Keratinocyte (primary cell): ENCODE results near the gene SPEF1.

Experiments used
- EZH2 ChIP-seq: IDR thresholded peaks from one replicate; pipeline ENCODE4 v1.6.1; 2012; ENCODE audit warnings: inconsistent platforms, mild to moderate bottlenecking, low read length, moderate library complexity
- TF ChIP-seq, protein P1 (sequence below), 3 experiments: IDR thresholded peaks in 1 of 3; conservative IDR thresholded peaks in 1 of 3; optimal IDR thresholded peaks in 1 of 3; 2 replicates in 2 of 3; 3 replicates in 1 of 3; pipeline versions ENCODE3 to v1.5.1; 2011; ENCODE audit warnings: low read length in 3 of 3, mild to moderate bottlenecking in 3 of 3, moderate library complexity in 2 of 3, control low read depth in 1 of 3, inconsistent platforms in 1 of 3; ENCODE audit not compliant: insufficient read depth in 2 of 3; ENCODE audit errors: extremely low read depth in 1 of 3

- TF ChIP-seq EZH2, result no peak
- TF ChIP-seq, protein P1, sequence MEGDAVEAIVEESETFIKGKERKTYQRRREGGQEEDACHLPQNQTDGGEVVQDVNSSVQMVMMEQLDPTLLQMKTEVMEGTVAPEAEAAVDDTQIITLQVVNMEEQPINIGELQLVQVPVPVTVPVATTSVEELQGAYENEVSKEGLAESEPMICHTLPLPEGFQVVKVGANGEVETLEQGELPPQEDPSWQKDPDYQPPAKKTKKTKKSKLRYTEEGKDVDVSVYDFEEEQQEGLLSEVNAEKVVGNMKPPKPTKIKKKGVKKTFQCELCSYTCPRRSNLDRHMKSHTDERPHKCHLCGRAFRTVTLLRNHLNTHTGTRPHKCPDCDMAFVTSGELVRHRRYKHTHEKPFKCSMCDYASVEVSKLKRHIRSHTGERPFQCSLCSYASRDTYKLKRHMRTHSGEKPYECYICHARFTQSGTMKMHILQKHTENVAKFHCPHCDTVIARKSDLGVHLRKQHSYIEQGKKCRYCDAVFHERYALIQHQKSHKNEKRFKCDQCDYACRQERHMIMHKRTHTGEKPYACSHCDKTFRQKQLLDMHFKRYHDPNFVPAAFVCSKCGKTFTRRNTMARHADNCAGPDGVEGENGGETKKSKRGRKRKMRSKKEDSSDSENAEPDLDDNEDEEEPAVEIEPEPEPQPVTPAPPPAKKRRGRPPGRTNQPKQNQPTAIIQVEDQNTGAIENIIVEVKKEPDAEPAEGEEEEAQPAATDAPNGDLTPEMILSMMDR (optimal IDR thresholded peaks at IDR 0.05 in 1 of 3, IDR thresholded peaks at IDR 0.05 in 1 of 3, conservative IDR thresholded peaks at IDR 0.05 in 1 of 3; ENCODE audit: extremely low read depth in 1 of 3, insufficient read depth in 2 of 3, low read length in 3 of 3), result no peak
Measured at GRCh38 chr20:3775457-3776108, 5.7 kb downstream of the SPEF1 start.
